Neural cell (in vitro differentiated cells): Measurements from ENCODE around the gene EP400. TPM values are rescaled to one million over a fixed set of nuclear protein-coding genes. Genes with fewer than 3 reads are reported as not detected.

Source experiments
- H2AFZ ChIP-seq: fragments of 200-600, 300-800 bp; sonication (generic), shearing (Covaris generic); 2 replicates; pipeline ENCODE4 v1.6.0; 2014; ENCODE audit warnings: low read depth, mild to moderate bottlenecking, antibody characterized with exemption, low read length, moderate library complexity
- H3F3A ChIP-seq: fragments of 200-600 bp; shearing (Covaris generic); 2 replicates; pipeline ENCODE4 v1.6.1; 2016; ENCODE audit warnings: mild to moderate bottlenecking, moderate library complexity, mixed read lengths, antibody characterized with exemption, low read length; ENCODE audit not compliant: insufficient read depth, poor library complexity, severe bottlenecking
- H3K27ac ChIP-seq: fragments of 200-600, 300-800 bp; sonication (generic), shearing (Covaris generic); 2 replicates; pipeline ENCODE4 v1.5.1; 2014; ENCODE audit warnings: mild to moderate bottlenecking, low read length, moderate library complexity
- H3K27me3 ChIP-seq: fragments of 300-800, 200-600 bp; sonication (generic), shearing (Covaris generic); 2 replicates; pipeline ENCODE4 v1.6.0; 2014; ENCODE audit warnings: mild to moderate bottlenecking, low read depth, low read length, moderate library complexity; ENCODE audit not compliant: insufficient read depth
- H3K36me3 ChIP-seq: fragments of 300-800, 200-600 bp; sonication (generic), shearing (Covaris generic); 2 replicates; pipeline ENCODE4 v1.5.1; 2014; ENCODE audit warnings: mild to moderate bottlenecking, antibody characterized with exemption, low read length, moderate library complexity; ENCODE audit not compliant: insufficient read depth
- H3K4me2 ChIP-seq: fragments of 300-800, 200-600 bp; sonication (generic), shearing (Covaris generic); 2 replicates; pipeline ENCODE4 v1.6.0; 2014; ENCODE audit warnings: mild to moderate bottlenecking, low read length
- H3K4me3 ChIP-seq: fragments of 300-800, 200-600 bp; sonication (generic), shearing (Covaris generic); 2 replicates; pipeline ENCODE4 v1.5.1; 2014; ENCODE audit warnings: mild to moderate bottlenecking, low read length, moderate library complexity
- H3K79me2 ChIP-seq: fragments of 200-600 bp; shearing (Covaris generic); replicated peaks from 2 replicates; pipeline ENCODE4 v1.6.0; 2014; ENCODE audit warnings: mild to moderate bottlenecking, low read length, moderate library complexity; ENCODE audit not compliant: insufficient read depth
- H3K9ac ChIP-seq: fragments of 300-800, 200-600 bp; sonication (generic), shearing (Covaris generic); 2 replicates; pipeline ENCODE4 v1.6.1; 2016; ENCODE audit warnings: mild to moderate bottlenecking, low read length, mixed read lengths
- H3K9me2 ChIP-seq: fragments of 200-600 bp; shearing (Covaris generic); 2 replicates; pipeline ENCODE4 v1.6.1; 2016; ENCODE audit warnings: mild to moderate bottlenecking, low read length, mixed read lengths; ENCODE audit not compliant: insufficient read depth
- H3K9me3 ChIP-seq: fragments of 200-600, 300-800 bp; sonication (generic), shearing (Covaris generic); 2 replicates; pipeline ENCODE4 v1.6.1; 2016; ENCODE audit warnings: mild to moderate bottlenecking, mixed run types, low read length, moderate library complexity, mixed read lengths
- H4K20me1 ChIP-seq: fragments of 200-600 bp; shearing (Covaris generic); 2 replicates; pipeline ENCODE4 v1.6.1; 2016; ENCODE audit warnings: mild to moderate bottlenecking, mixed run types; ENCODE audit not compliant: insufficient read depth
- CTCF ChIP-seq: fragments of 450-650 bp; IDR thresholded peaks from 2 replicates; pipeline ENCODE4 v1.5.1; 2014; ENCODE audit warnings: antibody characterized with exemption, mild to moderate bottlenecking, moderate library complexity; ENCODE audit not compliant: poor library complexity, severe bottlenecking
- EP300 ChIP-seq: fragments of 450-650 bp; conservative IDR thresholded peaks from 2 replicates; pipeline ENCODE4 v1.6.1; 2014; ENCODE audit warnings: antibody characterized with exemption, mild to moderate bottlenecking, moderate library complexity; ENCODE audit not compliant: poor library complexity, severe bottlenecking
- EZH2 ChIP-seq: fragments of 200-600, 300-800 bp; shearing (Covaris generic), sonication (generic); IDR thresholded peaks from 2 replicates; pipeline ENCODE4 v1.6.1; 2014; ENCODE audit warnings: antibody characterized with exemption, low read length, borderline replicate concordance, mild to moderate bottlenecking; ENCODE audit not compliant: insufficient read depth, poor library complexity, severe bottlenecking
- MXI1 ChIP-seq: fragments of 450-650 bp; conservative IDR thresholded peaks from 2 replicates; pipeline ENCODE4 v1.6.1; 2014; ENCODE audit warnings: antibody characterized with exemption, mild to moderate bottlenecking; ENCODE audit not compliant: poor library complexity, severe bottlenecking
- POLR2AphosphoS5 ChIP-seq: IDR thresholded peaks from 2 replicates; pipeline ENCODE4 v1.6.1; 2012
- RAD21 ChIP-seq: fragments of 450-650 bp; conservative IDR thresholded peaks from 2 replicates; pipeline ENCODE4 v1.6.1; 2014; ENCODE audit warnings: antibody characterized with exemption, mild to moderate bottlenecking, moderate library complexity
- REST ChIP-seq: IDR thresholded peaks from 2 replicates; pipeline ENCODE4 v1.6.1; 2012; ENCODE audit warnings: borderline replicate concordance
- SMC3 ChIP-seq: fragments of 450-650 bp; conservative IDR thresholded peaks from 2 replicates; pipeline ENCODE4 v1.6.1; 2014; ENCODE audit warnings: antibody characterized with exemption, mild to moderate bottlenecking, moderate library complexity; ENCODE audit not compliant: poor library complexity
- TAF1 ChIP-seq: IDR thresholded peaks from 2 replicates; pipeline ENCODE4 v1.6.1; 2012; ENCODE audit warnings: low read depth
- polyA plus RNA-seq: library from polyadenylated mRNA; depleted of rRNA; stranded (reverse); fragments of >200 nt; gene quantifications from 2 replicates; pipeline ENCODE4 v1.2.3, GENCODE V29; 2014

EP400 gene
- polyA plus RNA-seq, 1 donor from 2014 or later, result 19.4 TPM

GRCh38 chr12:132006056-132006680 is 56.4 kb downstream of the EP400 start:
- H3F3A ChIP-seq, result no peaks in the 10 kb centered on the region
- H3K27ac ChIP-seq, result no peak overlapping the region
- H3K79me2 ChIP-seq, result no peaks in the 10 kb centered on the region
- H3K9me3 ChIP-seq, result no peaks in the 10 kb centered on the region
- H3K4me3 ChIP-seq, result no peak overlapping the region
- H3K4me2 ChIP-seq, result no peak overlapping the region
- TF ChIP-seq REST (no peak), SMC3 (no peak), CTCF (no peak), EZH2 (no peak), MXI1 (no peak), TAF1 (no peak), RAD21 (no peak), POLR2AphosphoS5 (no peak)
- no peaks in the 10 kb centered on the region for H3K27me3 ChIP-seq
- peaks cover 7% of the 10 kb centered on the region for H3K36me3 ChIP-seq
- no peak overlapping the region for H3K9ac ChIP-seq
- H2AFZ ChIP-seq, result no peak overlapping the region
- no peaks in the 10 kb centered on the region for H4K20me1 ChIP-seq
- no peaks in the 10 kb centered on the region for H3K9me2 ChIP-seq

- Histone ChIP-seq H3K4me3 (no peak overlapping the region), H3K27ac (no peak overlapping the region), H3K36me3 (peaks cover 11% of the 10 kb centered on the region), H4K20me1 (no peaks in the 10 kb centered on the region), H3K9me3 (no peaks in the 10 kb centered on the region), H3K9me2 (no peaks in the 10 kb centered on the region), H3K4me2 (no peak overlapping the region), H3F3A (no peaks in the 10 kb centered on the region), H3K79me2 (no peaks in the 10 kb centered on the region), H3K9ac (no peak overlapping the region), H2AFZ (no peak overlapping the region), H3K27me3 (no peaks in the 10 kb centered on the region)
- TF ChIP-seq SMC3 (no peak), REST (no peak), POLR2AphosphoS5 (no peak), TAF1 (no peak), CTCF (no peak), RAD21 (no peak), EZH2 (no peak), EP300 (no peak), MXI1 (no peak)
Measured at GRCh38 chr12:132007041-132007440, 57.3 kb downstream of the EP400 start.
